GM21367 (cell line): ENCODE results near the gene GPX3.

Experiments used
- ATAC-seq: cut with Tn5 transposase; IDR thresholded peaks from one replicate; pipeline ENCODE4 v1.9.1; 2021; ENCODE audit not compliant: unreplicated experiment

The GPX3 gene

DNA sequence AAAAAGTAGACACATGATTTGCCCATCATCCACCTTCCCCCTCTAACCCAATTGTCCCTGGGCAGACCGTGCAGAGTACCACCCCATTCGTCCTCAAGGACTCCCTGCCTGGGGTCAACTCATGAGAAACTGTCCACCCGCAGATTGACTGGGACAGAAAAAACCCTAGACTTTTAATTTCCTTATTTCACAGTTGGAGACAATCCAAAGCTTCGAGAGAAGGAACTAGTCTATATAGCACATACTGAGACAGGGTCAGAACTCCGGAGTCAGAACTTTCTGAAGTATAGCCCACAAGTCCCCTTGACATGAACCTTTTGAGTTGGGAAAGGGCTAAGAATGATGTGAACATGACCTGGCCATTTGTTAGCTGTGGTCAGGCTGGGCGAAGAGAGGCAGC lies 7.5 kb upstream of the GPX3 start:
- no peak for ATAC-seq

DNA sequence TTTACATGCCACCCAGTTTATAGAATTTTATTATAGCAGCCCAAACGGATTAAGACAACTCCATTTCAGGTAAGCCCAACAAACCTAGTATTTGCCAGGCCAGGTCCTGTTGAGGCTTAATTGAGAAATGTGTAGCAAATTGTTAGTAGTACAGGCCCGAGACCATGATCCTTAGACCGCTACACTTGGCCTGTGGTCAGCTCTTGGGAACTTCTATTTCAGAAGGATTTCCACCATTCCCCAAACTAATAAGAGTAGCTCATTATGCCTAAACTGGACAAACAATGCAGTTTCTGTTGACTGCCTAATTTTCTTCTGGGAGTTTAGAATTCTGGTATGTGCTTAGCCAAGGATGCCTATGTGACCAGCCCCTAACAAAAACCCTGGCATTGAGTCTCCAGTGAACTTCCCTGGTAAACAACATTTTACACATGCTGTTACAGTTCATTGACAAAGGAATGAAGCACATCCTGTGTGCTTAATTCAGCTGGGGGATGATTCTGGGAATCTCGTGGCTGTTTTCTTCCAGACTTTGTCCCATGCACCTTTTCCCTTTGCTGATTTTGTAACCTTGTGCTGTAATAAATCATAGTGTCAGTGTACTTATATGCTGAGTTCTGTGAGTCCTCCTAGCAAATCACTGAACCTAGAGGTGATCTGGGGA lies 5.6 kb upstream of the GPX3 start:
- no peak for ATAC-seq

DNA sequence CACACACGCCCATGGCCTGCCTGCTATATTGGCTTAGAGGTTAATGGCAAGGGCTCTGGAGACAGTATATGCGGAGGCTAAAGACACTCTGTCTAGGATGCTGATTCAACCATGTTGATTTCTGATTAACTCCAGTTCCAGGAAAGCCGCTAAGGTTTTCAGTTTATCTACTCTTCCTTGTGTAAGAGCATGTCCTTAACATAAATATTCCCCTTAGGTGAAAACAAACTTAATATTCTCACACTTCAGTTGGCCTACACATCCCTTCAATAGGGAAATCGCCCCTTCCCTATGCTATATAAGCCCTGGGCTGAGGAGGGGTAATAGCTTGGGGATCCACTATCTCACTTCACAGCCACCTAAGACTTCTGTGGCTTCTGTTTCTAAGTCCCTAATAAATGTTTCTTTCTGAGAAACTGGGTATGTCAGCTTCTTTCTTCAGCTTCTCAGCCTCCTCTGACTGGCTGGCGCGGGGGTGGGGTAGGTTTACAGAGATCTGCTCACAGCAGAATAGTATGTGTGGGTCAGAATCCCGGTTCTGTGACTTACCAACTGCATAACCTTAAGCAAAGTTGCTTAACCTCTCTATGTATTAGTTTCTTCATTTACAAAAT lies 4.3 kb upstream of the GPX3 start:
- no peak for ATAC-seq

DNA sequence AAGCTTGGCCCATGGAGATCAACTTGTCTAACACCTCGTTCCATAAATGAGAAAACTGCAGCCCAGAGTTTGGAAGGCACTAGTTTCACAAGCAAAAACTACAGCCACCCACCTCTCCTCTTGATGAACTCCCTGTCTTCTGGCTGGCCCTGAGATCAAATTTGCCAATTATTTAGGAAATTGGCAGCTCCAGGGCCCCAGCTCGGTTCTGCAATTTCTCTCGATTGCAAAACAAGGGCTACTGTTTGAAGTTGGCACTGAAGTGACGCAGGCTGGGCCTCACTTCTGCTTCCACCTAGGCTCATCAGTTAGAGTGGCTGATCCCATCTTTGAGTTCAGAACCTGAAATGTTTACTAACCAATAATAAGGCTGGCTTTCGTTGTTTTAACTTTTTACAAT lies 3.7 kb upstream of the GPX3 start:
- no peak for ATAC-seq

DNA sequence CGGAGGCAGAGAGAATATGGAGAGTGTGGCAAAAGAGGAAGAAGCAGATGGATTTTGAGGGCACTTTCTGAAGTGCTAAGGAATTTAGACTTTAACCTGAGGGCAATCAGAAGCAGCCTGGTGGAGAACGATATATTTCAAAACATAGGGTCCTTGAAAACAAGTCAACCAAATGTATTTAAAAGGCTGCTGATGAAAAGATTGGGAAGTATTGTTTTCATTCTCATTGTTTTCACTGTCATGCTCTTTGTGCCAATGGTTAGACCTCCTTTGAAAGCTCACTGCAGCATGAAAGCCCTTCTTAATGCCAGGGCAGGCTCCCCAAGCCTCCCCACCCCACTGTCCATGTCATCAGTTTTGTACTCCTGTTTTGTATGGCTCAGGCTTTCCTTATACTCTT lies 2.5 kb upstream of the GPX3 start:
- ATAC-seq = no peak

DNA sequence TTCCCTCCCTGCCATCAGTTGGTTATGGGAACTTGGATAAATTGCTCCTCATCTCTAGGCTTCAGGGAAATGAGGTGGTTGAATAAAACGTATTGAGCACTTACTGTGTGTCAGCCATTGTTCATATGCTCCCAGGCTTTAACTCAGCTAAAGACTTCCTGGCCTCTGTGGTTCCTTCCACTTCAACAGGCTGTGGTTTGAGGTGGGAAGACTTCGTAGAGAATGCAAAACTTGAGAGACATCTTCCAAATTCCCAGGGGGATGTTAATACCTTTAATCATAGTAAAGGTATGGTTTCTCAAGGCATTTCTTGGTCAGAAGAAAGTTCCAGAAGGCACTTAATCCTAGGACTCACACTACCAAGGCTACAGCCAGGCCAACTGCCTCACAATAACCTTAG lies 1.5 kb upstream of the GPX3 start:
- no peak for ATAC-seq

DNA sequence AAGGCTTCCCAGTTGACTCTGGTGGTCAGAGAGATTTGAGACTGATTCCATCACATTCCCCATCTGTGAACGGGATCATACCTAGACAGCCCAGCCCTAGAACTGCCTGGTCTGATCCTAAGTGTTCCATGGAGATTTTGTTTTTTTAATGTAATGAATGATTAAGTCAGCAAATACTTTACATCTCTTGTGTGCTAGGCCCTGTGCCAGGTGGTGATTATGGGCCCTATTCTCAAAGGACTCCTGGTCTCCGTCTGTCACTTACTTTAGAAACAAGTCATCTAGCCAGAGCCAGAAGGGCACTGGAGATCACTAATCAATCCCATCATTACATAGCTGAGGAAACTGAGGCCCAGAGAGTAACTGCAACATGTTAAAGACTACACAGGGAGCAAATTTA lies 1.1 kb upstream of the GPX3 start:
- no peak for ATAC-seq

DNA sequence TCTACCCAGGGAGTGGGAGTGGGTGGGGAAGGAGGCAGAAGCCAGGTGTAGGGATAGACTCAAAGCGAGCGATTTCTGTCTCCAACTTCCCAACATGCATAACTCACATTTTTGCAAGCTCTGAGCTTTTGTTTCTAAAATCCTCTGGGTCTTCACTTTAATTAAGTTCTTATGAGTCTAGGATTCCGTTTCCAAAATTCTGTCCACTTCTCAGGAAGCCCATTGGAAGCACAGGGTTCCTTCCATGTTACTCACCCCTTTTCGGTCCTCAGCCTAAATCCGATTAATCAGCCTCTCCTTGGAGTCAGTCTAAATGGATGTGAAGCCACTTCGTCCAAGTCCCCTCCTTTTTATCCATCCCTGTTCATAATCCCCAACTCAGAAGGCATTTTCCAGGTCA lies 1.4 kb downstream of the GPX3 start:
- no peak for ATAC-seq

DNA sequence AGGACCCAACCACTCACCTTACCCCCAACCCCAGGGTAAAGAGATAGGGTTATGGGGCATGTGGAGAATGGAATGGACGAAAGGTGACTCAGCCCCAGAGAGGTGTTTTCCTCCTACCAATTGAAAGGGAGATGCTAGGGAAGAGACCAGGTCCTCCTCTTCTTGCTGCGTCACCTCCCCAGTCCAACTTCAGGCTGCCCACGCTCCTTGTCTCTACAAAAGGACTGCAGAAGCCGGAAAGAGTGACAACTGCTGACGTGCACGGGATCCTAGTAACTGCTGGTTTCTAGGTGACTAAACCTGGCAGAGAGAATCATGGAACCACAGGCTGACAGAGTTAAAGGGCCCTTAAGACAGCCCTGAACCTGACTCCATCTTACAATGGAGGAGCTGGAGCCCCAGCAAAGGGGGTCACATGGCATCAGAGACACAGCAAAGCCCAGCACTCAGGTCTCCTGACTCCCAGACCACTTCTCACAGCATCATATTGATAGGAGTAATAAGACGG lies 2.2 kb downstream of the GPX3 start:
- ATAC-seq = no peak

DNA sequence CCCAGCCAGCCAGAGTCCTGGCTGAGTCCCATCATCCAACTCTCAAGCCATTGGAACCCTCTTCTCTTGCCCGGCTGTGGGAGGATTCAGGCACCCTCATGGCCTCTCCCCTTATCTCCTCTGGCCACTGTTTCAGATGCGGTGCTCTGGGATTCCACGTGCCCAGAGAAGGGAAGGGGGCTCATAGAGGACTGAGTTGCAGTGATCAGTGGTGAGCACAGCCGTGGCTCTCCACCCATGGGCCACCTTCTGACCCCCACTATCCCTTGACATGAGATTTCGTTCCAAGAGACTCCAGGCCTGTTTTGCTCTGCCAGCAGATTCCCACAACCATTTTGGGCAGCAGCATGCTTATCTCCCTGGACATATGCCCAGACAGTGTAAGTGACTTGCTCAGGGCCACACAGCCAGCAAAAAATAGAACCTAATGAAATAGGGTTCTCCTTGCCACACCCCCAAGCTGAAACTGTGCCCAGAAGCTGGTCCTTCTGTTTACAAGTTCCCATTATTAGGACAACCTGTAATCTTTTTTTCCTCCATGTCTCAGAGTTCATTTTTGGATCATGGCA lies 2.7 kb downstream of the GPX3 start:
- ATAC-seq = no peak

DNA sequence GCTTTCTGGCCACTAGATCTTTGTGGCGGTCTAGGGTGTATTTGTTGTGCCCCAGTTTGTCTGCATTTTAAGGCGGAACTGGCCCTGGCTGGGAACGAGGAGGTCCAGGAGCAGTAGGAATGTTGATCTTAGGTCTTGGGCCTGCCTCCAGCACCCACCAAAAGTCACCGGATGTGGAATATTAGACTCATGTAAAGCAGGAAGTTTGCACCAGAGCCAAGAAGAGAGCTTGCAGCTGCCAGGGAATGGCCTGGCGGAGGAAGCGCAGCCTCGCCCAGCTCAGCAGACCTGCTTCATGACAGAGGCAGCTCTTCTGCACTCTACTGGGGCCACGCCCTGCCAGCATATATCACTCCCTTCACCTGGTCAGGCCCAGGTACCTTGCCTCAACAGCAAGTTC lies 3.3 kb downstream of the GPX3 start:
- ATAC-seq = no peak

DNA sequence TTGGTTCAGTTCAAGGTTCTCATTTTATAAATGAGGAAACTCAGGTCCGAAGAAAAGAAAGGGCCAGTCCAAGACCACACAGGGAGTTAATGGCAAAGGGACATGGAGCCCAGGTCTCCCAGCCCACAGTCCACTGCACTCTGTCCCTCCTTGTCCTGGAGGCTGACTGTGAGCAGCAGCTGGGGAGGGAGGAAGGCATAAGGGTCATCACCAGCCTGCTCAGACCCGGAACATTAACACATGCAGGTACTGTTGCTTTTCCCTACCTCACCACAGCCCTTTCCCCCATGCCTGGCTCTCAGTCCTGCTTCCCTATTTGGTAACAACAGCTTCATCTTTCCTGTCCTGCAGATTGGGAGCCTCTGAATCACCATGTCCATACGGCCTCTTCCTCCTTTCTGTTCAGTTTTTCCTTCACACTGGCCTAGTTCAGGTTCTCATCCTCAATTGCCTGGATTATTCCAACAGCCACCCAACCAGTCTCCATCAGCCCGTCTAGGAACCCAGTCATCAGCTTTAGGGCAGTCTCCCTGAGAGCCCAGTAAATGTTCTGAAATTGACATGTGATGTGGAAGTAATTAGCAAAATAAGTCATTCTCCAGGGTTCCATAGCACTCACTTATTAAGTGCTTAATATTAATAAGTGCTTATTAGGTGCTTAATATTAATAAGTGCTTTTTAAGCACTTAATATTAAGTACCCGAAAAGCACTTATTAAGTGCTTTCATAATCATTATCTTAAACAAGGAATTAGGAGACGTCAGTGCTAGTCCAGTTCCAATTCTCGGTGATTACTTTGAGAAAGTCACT lies 4.3 kb downstream of the GPX3 start:
- no peak for ATAC-seq

DNA sequence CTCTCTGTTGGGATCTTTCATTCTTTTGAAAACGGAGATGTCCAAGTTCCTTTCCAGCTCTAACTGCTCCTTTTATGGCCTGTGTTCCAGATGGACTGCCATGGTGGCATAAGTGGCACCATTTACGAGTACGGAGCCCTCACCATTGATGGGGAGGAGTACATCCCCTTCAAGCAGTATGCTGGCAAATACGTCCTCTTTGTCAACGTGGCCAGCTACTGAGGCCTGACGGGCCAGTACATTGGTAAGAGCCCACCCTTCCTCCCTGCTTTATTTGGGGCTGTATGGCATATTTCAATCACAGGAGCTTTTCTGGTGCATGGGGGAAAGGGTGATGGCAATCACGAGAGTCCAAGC lies 4.8 kb downstream of the GPX3 start:
- no peak for ATAC-seq

DNA sequence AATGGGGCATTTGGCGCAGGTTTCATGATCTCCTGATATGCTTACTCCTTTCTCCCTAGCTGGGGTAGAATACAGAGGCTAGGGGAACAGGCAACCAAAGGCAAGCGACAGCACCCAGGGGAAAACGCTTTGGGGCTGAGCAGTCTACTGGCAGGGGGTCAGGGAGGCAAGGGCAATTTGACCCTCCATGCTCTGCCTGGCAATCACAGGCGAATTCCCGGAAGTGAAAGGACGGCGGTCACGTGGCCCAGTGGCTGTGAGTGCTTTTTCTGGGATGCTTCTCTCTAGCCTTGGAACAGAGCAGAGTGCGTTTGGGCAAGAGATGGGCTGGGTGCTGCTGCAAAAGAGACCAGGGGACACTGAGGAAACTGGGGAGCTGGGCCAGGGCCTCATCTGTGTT lies 5.7 kb downstream of the GPX3 start:
- ATAC-seq = no peak

DNA sequence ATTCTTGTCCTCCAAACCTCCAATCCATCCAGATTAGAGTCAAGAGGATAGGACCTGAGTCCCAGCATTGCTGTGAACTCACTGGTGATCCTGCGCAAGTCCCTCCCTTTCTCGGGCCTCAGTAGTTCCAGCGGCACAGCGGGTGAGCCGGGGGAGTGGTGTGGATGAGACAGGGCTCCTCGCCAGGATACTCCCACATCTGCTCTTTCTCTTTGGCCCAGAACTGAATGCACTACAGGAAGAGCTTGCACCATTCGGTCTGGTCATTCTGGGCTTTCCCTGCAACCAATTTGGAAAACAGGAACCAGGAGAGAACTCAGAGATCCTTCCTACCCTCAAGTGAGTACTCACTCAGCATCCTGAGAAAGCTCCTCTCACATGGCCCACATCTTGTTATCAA lies 6.3 kb downstream of the GPX3 start:
- no peak for ATAC-seq

DNA sequence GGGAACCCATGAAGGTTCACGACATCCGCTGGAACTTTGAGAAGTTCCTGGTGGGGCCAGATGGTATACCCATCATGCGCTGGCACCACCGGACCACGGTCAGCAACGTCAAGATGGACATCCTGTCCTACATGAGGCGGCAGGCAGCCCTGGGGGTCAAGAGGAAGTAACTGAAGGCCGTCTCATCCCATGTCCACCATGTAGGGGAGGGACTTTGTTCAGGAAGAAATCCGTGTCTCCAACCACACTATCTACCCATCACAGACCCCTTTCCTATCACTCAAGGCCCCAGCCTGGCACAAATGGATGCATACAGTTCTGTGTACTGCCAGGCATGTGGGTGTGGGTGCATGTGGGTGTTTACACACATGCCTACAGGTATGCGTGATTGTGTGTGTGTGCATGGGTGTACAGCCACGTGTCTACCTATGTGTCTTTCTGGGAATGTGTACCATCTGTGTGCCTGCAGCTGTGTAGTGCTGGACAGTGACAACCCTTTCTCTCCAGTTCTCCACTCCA lies 7.6 kb downstream of the GPX3 start:
- no peak for ATAC-seq

DNA sequence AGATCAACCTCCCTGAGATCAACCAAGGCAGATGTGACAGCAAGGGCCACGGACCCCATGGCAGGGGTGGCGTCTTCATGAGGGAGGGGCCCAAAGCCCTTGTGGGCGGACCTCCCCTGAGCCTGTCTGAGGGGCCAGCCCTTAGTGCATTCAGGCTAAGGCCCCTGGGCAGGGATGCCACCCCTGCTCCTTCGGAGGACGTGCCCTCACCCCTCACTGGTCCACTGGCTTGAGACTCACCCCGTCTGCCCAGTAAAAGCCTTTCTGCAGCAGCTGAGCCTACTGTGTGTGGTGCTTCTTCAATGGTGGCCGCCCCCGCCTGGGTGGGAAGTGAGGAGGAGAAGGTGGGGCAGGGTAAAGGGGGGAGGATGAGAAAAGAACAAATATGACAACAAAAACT lies 8.3 kb downstream of the GPX3 start:
- ATAC-seq = no peak

DNA sequence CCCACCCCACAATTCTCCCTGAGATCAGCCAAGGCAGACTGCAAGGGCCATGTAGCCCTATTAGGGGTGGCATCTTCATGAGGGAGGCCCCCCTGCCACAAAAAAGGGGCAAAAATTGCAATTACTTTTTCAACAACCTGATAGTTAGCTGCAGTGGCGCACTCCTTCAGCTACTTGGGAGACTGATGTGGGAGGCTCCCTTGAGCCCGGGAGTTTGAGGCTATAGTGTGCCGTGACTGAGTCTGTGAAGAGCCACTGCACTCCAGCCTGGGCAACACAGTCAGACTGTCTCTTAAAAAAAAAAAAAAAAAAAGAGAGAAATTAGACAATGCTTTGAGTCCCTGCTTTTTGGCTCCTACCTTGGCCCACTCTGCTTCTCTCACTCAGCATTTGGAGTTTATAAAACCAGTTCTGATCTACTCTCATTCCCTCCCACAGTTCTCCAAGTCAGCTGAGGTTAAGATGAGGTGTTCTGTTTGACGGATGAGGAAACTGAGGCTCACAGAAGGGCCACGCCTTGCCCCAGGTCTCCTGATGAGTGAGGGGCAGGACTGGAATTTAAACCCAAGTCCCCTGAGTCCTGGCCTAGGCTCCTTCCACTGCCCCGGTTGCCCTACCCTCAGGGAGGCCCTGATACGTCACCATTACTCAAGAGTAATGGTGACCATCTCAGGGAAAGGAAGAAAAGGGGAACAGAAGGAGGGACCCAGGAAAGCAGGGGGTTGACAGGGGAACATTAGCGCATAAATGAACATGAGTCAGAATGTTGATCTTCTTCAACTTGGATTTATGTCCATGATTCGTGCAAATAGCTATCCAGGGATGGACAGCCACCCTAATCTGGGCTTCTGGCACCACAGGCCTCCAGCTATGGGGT lies 9.0 kb downstream of the GPX3 start:
- ATAC-seq = no peak

DNA sequence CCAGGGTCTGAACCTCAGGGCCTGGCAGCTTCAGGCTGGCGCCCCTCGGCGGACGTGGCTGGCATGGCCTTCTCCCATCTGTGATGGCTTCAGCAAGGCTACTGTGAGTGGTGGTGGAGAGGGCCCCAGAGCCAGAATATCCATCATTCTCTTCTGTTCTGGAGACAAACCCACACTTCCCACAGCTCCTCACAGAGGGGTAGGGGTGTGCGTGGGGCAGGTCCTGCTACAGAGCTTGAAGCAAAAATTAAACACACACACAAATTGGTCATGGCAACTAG lies 9.6 kb downstream of the GPX3 start:
- ATAC-seq = no peak

DNA sequence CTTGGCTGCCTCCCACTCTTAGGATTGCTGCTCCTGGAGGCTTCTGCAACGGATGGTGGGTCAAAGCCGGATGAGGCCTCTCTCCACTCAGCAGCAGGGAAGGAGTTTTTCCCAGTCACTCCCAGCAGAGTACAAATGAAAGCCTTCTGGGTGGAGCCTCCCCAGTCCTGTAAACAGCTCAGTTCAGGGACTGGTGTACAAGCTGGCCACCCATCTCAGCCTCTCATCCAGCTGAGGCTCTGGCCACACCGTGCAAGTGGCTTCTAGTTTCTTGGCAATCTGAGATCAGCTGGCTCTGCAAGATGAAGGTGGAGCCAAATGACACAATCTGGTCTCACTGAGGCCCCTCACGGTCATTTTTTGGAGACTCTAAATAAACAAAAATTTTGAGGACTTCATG lies 10.0 kb downstream of the GPX3 start:
- ATAC-seq = no peak

DNA sequence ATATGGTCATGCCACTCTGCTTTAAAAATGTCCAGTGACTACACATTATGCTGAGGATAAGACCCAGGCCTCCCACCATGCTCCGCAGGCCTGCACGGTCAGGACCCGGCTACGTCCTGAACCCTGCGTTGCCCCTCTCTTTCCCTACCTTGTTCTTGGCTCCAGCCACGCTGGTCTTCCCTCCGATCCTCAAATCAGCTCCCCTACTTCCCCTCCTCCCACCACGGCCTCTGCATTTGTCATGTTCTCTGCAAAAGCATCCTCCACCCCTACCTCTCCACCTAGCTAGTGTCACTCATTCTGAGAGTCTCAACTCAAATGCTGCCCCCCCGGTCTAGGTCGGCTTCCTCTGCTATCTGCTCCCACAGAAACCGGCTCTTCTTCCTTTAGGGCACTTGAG lies 11.2 kb downstream of the GPX3 start:
- ATAC-seq = no peak
